Fibroblast of mammary gland (primary cell): ENCODE results near the gene IBA57.
A peak's percentile ranks its signal among the peaks of the same experiment; 100 is the strongest.

Experiments
- DNase-seq: peaks from one replicate; pipeline ENCODE4 v3.0.0-alpha.2; 2010; ENCODE audit warnings: low read depth
- H3K4me3 ChIP-seq: 2 replicates; pipeline ENCODE4 v1.5.1; 2011; ENCODE audit warnings: low read depth, mild to moderate bottlenecking, low read length, moderate library complexity; ENCODE audit not compliant: control insufficient read depth
- CTCF ChIP-seq: conservative IDR thresholded peaks from 2 replicates; pipeline ENCODE4 v1.5.1; 2011; ENCODE audit warnings: low read depth, low read length, inconsistent platforms; ENCODE audit not compliant: control insufficient read depth, insufficient read depth

Gene IBA57

GRCh38 chr1:228198977-228199590 is 33.5 kb downstream of the IBA57 start:
- no peak overlapping the region for H3K4me3 ChIP-seq
- no peak for TF ChIP-seq CTCF
- peak; percentile 14 for DNase-seq

- no peak for TF ChIP-seq CTCF
- DNase-seq = no peak
- no peak overlapping the region for H3K4me3 ChIP-seq
Observed at GRCh38 chr1:228204958-228205357, 39.4 kb downstream of the IBA57 start.

- no peak for DNase-seq
- H3K4me3 ChIP-seq = no peak overlapping the region
- no peak for TF ChIP-seq CTCF
Observed at GRCh38 chr1:228205526-228206436, 40.2 kb downstream of the IBA57 start.

GRCh38 chr1:228206582-228207351 is 41.2 kb downstream of the IBA57 start:
- no peak for TF ChIP-seq CTCF
- no peak overlapping the region for H3K4me3 ChIP-seq
- no peak for DNase-seq

- no peak for TF ChIP-seq CTCF
- DNase-seq = no peak
- H3K4me3 ChIP-seq = no peak overlapping the region
Observed at GRCh38 chr1:228207381-228207810, 41.8 kb downstream of the IBA57 start.

GRCh38 chr1:228207851-228208821 is 42.5 kb downstream of the IBA57 start, which contains the start of gene OBSCN:
OBSCN (plus strand) TSS chr1:228208044; CDS start chr1:228211784, 3,740 bp downstream.
- TF ChIP-seq CTCF = no peak
- DNase-seq = no peak
- H3K4me3 ChIP-seq = no peak within 1 kb of the TSS
